ES-I3 (cell line): Measurements from ENCODE around the gene RNASE9.
"Not testable (repeated sequence)": the region's sequence is repeated elsewhere in the genome, so short reads cannot be mapped to it uniquely, and the experiment has no call there.

ENCODE experiments used
- H3K36me3 ChIP-seq: 2 replicates; pipeline ENCODE4 v1.6.1; 2013; ENCODE audit warnings: mild to moderate bottlenecking, low read length, control low read depth, moderate library complexity; ENCODE audit not compliant: insufficient read depth
- H3K4me1 ChIP-seq: 2 replicates; pipeline ENCODE4 v1.6.1; 2013; ENCODE audit warnings: mild to moderate bottlenecking, control low read depth, low read length; ENCODE audit not compliant: insufficient read depth
- H3K9ac ChIP-seq: 2 replicates; pipeline ENCODE4 v1.6.1; 2013; ENCODE audit warnings: low read depth, mild to moderate bottlenecking, low read length, moderate library complexity
- H3K9me3 ChIP-seq: 2 replicates; pipeline ENCODE4 v1.6.1; 2013; ENCODE audit warnings: mild to moderate bottlenecking, low read length, moderate library complexity; ENCODE audit not compliant: control insufficient read depth, insufficient read depth

The RNASE9 gene

DNA sequence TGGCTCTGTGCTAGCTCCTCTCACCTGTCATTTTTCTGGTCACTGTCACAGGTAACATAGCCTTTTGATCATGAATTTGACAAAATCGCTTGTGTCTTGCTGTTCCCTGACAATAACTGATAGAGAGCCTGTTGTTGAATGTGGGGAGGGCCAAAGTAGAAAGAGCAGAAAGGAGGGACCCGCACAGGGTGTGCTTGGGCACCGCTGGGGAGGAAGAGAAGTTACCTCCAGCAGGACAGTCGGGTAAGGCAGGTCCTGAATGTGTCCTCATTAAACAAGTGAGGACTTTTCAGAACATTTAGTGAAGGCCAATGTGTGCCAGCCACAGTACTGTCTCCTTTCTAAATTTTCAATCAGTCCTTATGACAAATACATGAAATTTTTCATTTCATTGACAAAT lies 30.4 kb upstream of the RNASE9 start, which contains the start of gene RNASE12:
Gene RNASE12, minus strand, starts transcription at position 142 of the 400 bp plus-strand sequence. CDS start 653 bp downstream, outside the sequence.
- H3K9me3 ChIP-seq: no peaks in the 10 kb centered on the region
- no peak within 1 kb of the TSS for H3K9ac ChIP-seq
- no peaks in the 10 kb centered on the region for H3K36me3 ChIP-seq
- no peaks in the 10 kb centered on the region for H3K4me1 ChIP-seq

DNA sequence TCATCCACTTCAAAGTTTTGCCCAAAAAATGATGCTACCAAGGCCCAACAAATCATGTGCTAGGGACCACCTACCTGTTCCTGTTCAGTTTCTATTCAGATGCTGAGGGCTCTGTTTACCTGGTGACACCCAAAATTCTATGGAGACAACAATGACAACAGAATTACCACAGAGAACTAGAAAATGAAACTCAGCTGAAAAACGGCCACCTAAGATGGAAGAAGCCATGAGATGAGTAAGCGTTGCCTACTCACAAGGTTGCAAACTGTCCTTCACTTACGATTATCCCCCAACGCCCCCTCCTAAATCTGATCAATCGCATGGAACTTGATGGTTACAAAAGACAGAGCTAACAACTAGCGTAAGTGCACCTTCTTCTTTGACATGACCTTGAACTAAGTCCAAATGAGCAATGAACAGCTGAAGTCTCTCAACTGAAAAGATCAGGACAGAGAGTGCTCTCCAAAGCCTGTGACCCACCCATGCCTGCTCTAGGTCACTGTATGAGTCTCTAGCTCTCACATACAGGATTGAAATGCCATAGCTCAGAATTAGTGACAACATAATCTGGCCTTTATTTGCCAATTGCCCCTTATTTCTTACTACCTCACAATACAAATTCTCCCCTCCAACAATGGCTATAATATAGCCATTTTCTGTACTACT lies 26.8 kb upstream of the RNASE9 start, which contains the start of gene RNASE11:
Gene RNASE11, minus strand, starts transcription at position 513 of the 666 bp plus-strand sequence.
- H3K9me3 ChIP-seq: no peaks in the 10 kb centered on the region
- H3K36me3 ChIP-seq: no peaks in the 10 kb centered on the region
- H3K4me1 ChIP-seq: peaks cover 15% of the 10 kb centered on the region; the same call in 1 of the 2 replicates
- H3K9ac ChIP-seq: no peak within 1 kb of the TSS

DNA sequence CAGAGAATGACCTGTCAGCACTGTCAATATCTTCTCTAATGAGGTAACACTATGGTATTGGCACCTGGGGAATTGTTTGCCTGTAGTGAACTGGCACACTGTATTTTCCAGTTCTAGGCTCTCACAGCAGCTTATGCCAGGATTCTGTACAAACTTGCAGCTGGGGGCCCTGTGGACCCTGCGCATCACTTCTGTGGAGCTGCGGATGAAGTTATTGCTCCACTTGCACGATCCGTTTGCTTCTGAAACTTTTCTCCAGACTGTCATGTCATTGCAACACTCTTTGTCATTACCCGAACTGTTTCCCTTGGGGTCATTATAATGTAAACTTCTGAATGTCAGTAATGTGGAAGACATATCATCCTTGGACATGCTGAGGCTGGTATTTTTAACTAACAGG lies 23.1 kb upstream of the RNASE9 start:
- Histone ChIP-seq H3K4me1 (peaks cover 37% of the 10 kb centered on the region), H3K9me3 (no peaks in the 10 kb centered on the region), H3K9ac (no peak overlapping the region), H3K36me3 (no peaks in the 10 kb centered on the region)

DNA sequence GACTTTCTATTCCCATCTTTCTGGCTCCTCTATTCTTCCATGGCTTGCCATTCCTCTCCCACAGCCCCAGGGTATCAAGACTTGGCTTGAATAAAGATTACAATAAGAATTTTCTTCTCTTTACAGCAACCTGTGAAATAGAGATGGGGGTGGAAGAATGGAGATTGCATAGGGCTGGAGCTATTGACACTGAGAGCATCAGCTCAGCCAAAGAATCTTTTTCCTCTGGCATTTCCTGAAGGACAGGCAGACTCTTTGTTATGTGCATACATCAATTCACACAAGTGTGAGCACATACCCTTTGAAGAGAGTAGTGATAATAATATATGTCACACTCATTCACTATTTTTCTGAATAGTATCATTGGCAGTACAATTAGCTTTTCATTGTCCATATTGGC lies 22.3 kb upstream of the RNASE9 start:
- H3K36me3 ChIP-seq: no peaks in the 10 kb centered on the region
- H3K4me1 ChIP-seq: peaks cover 43% of the 10 kb centered on the region
- no peak overlapping the region for H3K9ac ChIP-seq
- no peaks in the 10 kb centered on the region for H3K9me3 ChIP-seq

DNA sequence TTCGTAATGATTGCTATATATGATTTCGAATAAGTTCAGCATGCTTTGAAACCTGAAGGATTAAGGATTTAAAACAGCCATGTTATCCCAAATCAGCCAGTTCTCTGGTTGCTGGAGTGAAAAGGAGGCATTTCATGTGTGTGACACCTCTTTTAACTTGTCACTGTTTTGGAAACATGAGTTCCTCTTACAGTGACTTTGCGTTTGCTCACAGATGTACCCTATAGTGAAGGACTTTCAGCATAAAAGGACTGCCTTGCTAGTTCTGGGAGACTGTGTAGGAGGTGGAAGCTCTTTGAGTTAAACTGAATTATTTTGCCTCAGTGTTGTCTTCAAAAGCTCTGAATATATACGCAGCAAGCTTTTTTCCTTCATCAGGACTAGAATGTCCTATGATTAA lies 19.4 kb upstream of the RNASE9 start:
- H3K4me1 ChIP-seq: peaks cover 51% of the 10 kb centered on the region
- H3K9ac ChIP-seq: no peak overlapping the region
- H3K36me3 ChIP-seq: no peaks in the 10 kb centered on the region
- H3K9me3 ChIP-seq: no peaks in the 10 kb centered on the region

DNA sequence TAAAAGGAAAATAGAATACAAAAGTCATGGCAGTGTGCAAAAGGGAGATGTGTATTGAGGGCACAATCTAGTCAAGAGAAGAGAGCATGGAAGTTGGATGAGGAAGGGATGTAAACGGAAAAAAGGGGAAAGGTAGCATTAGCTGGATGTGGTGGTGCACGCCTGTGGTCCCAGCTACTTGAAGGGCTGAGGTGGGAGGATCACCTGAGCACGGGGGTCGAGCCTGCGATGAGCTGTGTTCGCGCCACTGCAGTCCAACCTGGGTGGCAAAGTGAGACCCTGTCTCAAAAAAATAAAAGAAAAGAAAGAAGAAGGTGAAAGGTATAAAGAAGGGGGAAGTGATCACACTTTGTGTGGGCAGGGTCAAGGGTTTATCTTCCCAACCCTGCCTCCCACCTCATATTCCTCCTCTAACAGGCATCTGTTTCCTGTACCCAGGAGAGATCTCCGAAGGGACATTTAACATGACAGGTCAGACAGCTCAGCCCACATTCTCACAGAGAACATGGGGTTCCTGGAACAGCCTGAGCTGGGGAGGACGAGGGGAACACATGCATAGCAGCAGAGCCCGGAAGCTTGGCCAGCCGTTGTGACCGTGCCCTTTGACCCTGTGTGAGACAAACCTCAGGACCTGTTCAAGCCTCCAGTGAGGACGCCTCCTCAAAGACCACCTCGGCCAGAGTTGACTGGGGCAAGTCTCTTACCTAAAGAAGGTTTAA lies 18.1 kb upstream of the RNASE9 start:
- Histone ChIP-seq H3K4me1 (peaks cover 48% of the 10 kb centered on the region), H3K9me3 (no peaks in the 10 kb centered on the region), H3K9ac (no peak overlapping the region), H3K36me3 (no peaks in the 10 kb centered on the region)

DNA sequence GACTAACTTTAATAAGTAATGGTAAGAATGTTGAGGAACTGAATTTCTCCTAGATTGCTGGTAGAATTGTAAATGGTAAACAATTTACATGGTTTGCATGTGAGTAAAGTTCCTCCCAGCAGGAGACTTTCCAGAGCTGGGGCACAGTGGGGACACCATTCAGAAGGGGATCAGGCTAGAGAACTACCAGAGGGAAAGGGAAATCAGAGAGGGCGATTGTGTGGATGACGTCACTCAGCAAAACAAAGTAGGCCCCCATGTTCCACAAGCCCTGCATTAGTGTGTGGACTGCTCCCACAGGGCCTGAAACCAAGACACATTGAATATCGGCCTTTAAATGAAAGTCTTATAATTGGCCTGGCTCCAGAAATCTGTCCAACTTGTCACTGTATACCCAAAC lies 17.5 kb upstream of the RNASE9 start:
- Histone ChIP-seq H3K4me1 (peaks cover 42% of the 10 kb centered on the region), H3K9ac (no peak overlapping the region), H3K36me3 (no peaks in the 10 kb centered on the region), H3K9me3 (no peaks in the 10 kb centered on the region)

DNA sequence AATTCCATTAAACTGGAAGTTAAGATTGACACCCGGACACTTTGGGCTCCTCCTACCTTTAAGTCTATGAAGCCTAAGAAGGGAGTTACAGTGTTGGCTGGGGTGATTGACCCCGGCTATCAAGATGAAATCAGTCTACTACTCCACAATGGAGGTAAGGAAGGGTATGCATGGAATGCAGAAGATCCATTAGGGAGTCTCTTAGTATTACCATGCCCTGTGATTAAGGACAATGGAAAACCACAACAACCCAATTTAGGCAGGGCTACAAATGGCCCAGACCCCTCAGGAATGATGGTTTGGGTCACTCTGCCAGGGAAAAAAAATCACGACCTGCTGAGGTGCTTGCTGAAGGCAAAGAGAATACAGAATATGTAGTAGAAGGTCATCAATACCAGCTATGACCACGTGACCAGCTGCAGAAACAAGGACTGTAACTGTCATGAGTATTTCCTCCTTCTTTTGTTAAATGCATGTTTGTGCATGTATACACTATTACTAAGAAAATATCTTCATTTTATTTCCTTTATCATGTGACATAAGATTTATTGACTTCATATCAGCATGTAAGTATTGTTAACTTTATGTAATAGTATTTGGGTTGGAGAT lies 11.6 kb upstream of the RNASE9 start:
- not testable (repeated sequence) for H3K4me1 ChIP-seq, H3K36me3 ChIP-seq, H3K9ac ChIP-seq
- H3K9me3 ChIP-seq: peaks cover 19% of the 10 kb centered on the region

DNA sequence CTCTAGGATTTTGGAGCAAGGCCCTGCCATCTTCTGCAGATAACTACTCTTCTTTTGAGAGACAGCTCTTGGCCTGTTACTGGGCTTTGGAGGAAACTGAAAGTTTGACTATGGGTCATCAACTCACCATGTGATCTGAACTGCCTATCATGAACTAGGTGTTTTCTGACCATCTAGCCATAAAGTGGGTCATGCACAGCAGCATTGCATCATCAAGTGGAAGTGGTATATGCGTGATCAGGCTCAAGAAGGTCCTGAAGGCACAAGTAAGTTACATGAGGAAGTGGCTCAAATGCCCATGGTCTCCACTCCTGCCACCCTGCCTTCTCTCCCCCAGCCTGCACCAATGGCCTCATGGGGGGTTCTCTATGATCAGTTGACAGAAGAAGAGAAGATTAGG lies 9.9 kb upstream of the RNASE9 start:
- H3K36me3 ChIP-seq, H3K4me1 ChIP-seq, H3K9ac ChIP-seq: not testable (repeated sequence)
- H3K9me3 ChIP-seq: peaks cover 19% of the 10 kb centered on the region

DNA sequence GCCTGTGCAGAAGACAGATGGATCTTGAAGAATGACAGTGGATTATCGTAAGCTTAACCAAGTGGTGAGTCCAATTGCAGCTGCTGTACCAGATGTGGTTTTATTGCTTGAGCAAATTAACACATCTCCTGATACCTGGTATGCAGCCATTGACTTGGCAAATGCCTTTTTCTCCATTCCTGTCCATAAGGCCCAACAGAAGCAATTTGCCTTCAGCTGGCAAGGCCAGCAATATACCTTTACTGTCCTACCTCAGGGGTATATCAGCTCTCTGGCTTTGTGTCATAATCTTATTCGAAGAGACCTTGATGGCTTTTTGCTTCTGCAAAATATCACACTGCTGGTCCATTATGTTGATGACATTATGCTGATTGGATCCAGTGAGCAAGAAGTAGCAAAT lies 9.0 kb upstream of the RNASE9 start:
- H3K4me1 ChIP-seq, H3K9ac ChIP-seq, H3K36me3 ChIP-seq: not testable (repeated sequence)
- peaks cover 19% of the 10 kb centered on the region for H3K9me3 ChIP-seq

DNA sequence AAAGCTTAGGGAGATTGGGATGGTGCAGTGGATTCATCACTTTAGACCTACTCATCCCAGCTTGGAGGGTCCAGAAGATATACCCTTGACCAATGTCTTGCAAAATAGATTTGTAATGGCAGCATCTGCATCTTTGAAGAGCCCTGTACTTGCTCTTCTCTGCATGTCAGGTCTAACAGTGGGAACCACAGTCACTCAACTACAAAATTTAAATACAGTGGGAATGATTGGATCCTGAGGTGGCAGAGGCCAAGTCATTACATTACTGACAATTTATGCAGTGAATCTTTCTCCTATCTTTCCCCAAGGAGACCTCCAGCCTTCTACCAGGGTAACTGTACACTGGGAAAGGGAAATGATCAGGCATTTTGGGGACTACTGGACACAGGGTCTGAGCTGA lies 8.2 kb upstream of the RNASE9 start:
- Histone ChIP-seq H3K9me3 (peaks cover 19% of the 10 kb centered on the region), H3K9ac (no peak overlapping the region), H3K36me3 (no peaks in the 10 kb centered on the region; the same call in 1 of the 2 replicates), H3K4me1 (peaks cover 4% of the 10 kb centered on the region; the same call in 1 of the 2 replicates)

DNA sequence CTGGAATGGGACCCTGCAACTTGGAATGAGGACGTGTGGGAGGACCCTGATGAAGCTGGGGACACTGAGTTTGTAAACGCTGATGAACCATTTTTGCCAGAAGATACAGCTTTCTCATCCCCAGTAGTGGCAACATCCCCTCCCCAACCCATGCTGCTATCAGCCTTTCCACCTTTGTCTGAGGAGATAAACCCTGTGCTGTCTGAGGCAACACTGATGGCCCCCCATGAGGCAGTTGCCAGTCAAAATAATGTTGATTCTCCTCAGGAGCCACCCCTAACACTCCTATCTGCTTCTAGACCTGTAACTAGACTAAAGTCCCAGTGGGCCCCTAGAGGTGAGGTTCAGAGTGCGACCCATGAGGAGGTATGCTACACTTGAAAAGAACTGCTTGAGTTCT lies 7.5 kb upstream of the RNASE9 start:
- peaks cover 19% of the 10 kb centered on the region for H3K9me3 ChIP-seq
- H3K9ac ChIP-seq: no peak overlapping the region
- peaks cover 4% of the 10 kb centered on the region; the same call in 1 of the 2 replicates for H3K4me1 ChIP-seq
- no peaks in the 10 kb centered on the region; the same call in 1 of the 2 replicates for H3K36me3 ChIP-seq

DNA sequence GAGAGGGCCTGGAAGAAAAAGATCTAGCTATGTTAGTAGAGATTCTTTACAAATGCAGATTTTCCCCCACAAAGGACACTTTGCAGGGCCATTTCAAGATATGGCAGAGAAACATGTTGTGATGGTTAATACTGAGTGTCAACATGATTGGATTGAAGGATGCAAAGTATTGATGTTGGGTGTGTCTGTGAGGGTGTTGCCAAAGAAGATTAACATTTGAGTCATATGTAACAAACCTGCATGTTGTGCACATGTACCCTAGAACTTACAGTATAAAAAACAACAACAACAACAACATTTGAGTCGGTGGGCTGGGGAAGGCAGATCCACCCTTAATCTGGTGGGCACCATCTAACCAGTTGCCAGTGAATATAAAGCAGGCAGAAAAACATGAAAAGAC lies 6.4 kb upstream of the RNASE9 start:
- peaks cover 19% of the 10 kb centered on the region for H3K9me3 ChIP-seq
- H3K36me3 ChIP-seq, H3K9ac ChIP-seq, H3K4me1 ChIP-seq: not testable (repeated sequence)

DNA sequence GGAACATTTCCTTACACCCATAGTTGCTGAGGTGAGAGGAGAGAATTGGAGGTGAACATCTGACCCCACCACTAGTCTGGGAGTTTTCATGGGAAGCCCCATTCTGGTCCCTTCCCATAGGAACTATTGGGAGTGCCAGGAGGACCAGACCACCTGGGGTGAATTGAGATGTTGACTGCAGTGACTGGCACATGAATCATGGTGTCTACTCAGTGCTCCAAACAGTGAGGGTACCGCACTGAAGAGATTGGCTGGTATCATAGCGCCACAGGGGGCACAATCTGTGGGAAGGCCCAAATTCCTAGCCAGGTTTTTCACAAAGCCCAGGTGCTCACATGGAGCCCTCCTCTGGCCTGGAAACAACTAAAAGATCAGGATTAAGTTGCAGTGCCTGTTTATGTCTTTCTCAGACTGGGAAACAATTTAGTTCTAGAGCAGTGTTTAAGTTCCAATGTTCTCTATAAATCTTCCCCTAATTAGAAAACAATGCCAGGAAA lies 3.7 kb upstream of the RNASE9 start:
- no peaks in the 10 kb centered on the region for H3K36me3 ChIP-seq

More for the DNA sequence above, 3.7 kb upstream of the RNASE9 start:
- H3K9me3 ChIP-seq: peaks cover 17% of the 10 kb centered on the region
- H3K9ac ChIP-seq: no peak overlapping the region
- 0 out of 2 replicates have a peak, but pooled peaks cover 10% of the 10 kb centered on the region for H3K4me1 ChIP-seq
